GM19397 (cell line): Measurements from ENCODE around the gene DIS3L2.

Experiments
- ATAC-seq: cut with Tn5 transposase; IDR thresholded peaks from one replicate; pipeline ENCODE4 v1.9.1; 2021; ENCODE audit warnings: mild to moderate bottlenecking, moderate library complexity; ENCODE audit not compliant: unreplicated experiment

DIS3L2 gene

DNA sequence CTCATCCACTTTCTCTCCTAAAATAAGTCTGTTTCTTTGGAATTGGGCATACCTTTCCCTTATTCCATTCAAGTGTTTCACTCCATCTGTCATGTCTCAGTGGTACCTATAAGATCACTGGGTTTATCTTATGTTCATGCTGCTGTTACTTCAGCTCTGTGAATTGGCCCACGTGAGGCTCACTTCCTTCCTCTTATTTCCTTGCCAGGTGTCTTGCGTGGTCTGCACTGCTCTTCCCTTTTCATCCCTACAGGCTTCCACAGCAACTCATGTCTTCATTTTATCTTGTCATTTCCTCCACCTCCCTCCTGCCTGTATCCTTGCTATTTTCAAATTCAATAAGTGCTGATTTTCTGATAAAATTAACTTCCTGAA is 258.0 kb downstream of the DIS3L2 start:
- no peak for ATAC-seq

DNA sequence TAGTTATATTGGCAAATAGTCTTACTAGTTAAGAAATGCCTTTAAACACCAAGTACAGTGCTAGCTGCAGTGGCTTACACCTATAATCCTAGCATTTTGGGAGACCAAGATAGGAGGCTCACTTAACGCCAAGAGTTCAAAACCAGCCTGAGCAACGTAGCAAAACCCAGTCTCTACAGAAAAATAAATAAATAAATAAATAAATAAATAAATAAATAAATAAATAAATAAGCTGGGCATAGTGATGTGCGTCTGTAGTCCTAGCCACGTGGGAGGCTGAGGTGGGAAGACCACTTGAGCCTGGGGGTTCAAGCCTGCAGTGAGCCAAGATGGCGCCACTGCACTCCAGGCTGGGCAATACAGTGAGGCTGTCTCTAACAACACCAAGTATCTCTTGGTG is 258.4 kb downstream of the DIS3L2 start:
- ATAC-seq, result no peak

DNA sequence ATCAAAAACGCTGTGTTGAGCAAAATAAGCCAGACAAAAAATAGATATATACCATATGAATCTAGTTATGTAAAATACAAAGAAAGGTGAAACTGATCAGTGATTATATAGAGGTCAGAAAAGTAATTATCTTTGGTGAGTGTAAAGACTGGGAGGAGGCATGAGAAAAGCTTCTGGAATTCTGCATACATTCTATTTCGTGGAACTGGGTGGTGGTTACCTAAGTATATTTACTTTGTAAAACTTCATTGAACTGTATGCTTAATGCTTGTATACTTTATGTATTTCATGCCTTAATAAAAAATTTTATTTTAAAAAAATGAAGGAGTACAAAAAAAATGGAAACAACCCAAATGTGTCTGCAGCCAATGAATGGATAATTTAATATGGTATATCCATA is 263.9 kb downstream of the DIS3L2 start:
- no peak for ATAC-seq

DNA sequence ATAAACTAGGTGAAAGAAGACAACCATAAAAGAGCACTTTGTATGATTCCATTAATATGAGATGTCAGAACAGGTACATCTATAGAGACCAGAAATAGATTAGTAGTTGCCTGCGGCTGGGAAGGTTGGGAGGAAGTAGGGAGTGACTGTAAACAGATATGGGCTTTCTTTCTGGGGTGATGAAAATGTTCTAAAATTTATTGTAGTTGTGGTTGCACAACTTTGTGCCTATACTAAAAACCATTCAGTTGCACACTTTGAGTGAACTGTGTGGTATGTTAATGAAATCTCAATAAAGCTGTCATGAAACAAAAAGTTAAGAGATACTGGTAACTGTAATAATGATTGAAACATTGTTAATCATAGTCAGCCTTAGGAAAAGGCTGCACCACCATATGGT is 264.4 kb downstream of the DIS3L2 start:
- ATAC-seq, result no peak

DNA sequence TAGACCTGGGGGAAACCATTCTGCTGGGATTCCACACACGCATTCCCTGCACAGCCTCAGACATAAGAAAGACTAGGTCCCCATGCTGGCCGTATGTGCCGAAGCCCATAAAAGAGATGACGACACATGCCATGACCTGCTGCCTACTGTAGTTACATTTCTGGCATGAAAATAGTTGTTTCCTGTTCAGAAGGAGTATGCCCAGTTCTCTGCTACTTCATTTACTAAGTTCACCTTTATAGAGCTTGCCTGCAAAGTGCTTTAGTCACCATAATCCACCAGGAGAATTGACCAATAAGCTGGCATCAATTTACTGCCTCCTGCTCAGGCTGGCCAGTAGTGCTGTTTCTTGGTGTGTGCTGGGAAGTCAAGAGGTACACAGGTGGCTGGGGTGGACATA is 266.8 kb downstream of the DIS3L2 start:
- no peak for ATAC-seq

DNA sequence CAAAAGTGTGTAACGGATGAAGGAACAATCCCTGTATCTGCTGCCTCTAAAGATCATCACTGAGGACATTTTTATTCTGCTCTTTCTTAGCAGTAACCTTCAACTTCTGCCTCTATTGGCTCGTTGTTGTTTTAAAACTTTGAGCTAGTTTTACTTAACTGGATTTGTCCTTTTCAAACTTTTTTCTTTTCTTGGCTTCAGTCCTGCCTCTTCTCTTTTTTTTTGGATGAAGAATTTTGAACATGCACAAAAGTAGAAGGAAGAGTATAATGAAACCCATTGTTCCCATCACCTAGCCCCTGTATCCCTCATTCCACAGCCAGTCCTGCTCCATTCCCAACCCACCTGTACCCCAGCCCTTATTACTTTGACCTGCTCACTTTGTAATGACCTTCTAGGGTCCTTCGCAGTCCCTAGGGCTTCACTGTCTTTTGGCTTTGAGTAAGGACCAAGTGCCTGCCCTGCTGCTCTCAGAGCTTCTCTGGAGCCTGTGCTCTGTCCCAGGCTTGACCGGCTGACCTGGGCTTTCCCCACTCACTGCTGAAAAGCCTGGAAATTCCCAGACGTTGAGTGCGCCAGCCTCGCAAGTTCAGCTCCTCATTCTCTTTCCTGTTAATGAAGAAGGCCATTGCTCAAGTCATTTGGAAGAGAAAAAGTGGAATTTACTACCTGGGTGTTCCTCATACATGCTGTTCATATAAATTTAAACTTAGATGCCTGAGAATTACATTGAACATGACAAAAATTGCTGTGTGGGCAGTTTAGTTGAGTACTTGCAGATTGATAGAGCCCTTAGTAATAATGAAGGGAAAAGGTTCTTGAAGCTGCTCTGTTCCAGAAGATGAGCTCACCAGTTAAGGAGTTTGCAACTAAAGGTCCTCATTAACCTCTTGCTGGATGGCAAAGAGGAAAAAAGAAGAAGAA is 267.7 kb downstream of the DIS3L2 start:
- no peak for ATAC-seq

DNA sequence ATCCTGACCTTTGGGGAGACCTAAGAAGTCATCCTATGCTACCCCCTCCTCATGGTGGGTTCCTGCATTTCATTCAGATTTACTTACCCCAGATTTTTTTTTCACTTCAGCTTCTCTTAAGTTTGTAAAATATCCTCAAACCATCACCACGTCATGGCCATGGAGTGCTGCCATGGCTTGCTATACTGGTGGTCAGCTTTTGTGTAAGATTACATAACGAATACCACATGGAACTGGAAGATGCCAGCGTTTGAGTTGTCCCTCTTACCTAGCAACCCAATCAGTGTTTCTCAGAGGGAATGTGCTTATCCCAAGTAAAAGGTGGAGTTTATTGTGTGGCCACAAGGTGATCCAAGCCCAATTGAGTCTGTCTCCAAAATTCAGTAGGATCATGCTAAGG is 268.4 kb downstream of the DIS3L2 start:
- ATAC-seq, result no peak

DNA sequence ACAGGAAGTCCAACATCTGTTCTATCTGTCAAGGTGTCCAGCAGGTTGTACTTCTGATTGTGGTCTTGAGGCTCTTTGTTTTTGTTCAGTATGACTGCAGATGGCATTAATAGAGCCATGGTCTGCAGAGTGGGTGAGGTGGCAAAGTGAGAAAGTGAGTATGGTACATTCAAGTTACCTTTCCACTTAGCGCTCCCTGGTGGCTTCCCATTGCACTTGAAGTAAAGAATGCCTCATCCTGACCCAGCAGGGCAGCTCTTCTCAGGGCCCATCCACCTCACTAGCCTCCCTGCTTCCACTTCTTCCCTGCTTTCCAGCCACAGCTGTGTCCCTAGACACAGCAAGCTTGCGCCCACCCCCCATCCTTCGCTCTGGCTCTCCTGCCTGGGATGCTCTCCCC is 269.0 kb downstream of the DIS3L2 start:
- no peak for ATAC-seq

DNA sequence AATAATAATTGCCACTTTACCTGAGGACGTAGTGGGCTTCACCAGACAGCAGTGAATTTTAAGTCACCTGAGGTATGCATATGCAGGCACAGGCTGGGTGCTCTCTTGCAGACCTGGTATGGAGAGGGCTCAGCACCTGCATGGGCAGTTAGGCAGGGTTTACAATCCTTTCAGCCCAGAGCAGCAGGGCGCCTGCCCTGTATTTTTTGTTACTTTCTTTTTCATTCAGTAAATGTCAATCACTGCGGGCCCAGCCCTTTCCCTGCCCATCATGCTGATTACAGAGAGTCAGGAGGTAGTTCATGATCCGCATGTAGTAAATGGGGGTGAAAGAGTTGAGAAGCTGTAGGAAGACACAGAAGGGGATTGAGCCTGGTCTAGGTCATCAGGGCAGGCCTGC is 270.0 kb downstream of the DIS3L2 start:
- ATAC-seq, result no peak

DNA sequence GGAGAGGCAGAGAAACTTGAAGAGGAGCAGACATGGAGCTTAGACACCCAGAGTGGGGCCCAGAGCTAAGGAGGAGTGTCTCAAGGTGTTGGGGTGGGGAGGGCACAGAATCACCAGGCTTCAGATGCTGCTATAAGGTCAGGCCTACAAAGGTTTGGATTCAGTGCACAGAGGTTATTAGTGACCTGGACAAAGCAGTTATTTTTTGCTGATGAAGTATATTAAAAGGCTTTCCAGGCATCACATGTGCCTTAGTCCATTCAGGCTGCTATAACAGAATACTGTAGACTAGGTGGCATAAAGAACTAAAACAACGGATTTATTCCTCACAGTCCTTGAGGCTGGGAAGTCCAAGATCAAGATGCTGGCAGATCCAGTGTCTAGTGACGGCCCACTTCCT is 271.4 kb downstream of the DIS3L2 start:
- ATAC-seq, result no peak

DNA sequence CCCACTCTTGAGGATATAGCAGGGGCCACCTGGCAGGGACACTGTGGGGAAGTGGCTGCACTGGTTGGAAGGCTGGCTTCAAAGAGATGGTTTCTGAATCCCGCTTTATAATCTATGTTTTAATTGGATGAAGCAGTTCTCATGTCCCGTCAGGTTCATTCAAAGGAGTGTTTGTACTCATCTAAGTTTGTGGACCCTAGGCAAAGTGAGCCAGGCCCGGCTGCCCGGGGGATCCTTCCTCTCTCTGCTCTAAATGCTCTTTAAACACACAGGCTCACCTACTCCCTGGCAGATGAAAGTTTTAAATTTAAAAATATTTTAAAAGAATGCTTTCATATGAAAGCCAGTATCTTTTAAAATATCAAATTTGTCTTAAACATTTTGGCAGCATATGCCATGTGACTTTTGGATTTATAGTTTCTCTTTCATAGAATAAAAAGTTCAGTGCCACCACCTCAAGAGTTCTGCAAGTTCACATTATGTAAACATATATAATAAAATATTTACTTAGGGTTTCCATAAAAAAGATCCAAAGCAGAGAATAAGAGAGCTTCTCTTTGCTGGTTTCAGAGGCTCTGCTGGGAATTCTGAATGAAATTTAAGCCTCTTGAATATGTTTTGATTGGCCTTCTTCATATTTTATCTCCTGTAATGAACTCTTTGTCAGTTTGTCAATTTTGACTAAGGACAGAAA is 273.6 kb downstream of the DIS3L2 start:
- no peak for ATAC-seq

DNA sequence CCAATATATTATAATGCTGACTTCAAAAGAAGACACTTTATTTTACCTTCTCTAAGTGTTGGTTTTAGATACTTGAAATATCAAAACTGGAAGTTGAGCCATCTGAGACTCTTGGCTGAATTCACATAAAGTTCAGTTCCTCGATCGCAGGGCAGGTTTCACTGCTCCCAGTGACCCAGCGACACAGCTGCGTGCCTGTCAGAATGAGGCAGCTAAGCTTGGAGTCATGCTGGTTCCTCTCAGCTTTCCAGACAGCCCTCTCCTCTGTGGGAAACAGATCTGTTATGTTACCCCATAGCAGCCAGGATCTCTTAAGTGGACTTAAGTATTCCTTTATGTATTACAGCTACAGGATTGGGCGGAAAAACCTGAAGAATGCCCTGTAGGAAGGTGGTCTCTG is 274.2 kb downstream of the DIS3L2 start:
- ATAC-seq, result no peak

DNA sequence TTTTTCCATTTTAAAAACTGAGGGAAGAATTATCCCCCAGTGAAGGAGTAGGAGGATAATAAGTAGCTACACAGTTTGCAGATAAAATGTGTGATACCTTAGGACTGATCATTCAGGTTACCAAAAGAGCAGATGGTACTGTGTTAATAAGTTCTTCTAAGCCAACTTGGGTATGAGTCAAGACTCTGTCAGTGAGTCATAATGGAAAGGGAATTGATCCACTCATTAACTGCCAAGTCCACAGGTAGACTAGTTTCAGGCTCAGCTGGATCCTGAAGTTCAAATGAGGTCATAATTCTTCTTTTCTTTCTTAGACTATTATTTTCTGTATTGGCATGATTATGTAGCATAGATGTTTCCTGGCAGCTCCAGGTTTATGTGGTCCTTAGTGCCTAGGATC is 274.7 kb downstream of the DIS3L2 start:
- peak; percentile 49 for ATAC-seq

DNA sequence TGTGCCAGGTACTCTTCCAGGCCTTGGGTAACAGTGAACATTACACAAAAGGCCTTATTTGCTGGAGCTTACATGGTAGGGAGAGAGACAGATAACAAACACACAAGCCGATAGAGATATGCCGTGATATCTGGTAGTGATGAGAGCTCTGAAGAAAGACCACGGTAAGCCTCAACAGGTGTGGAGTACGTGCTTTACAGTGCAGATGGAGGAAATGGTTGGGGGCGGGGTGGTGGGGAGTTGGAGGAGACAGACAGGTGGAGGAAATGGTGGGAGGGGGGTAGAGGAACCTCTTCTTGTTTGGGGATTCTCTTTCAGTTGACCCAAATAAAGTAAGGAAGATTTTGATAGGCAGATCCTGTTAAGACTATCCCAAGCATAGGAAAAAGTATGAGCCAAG is 276.0 kb downstream of the DIS3L2 start:
- ATAC-seq, result no peak

DNA sequence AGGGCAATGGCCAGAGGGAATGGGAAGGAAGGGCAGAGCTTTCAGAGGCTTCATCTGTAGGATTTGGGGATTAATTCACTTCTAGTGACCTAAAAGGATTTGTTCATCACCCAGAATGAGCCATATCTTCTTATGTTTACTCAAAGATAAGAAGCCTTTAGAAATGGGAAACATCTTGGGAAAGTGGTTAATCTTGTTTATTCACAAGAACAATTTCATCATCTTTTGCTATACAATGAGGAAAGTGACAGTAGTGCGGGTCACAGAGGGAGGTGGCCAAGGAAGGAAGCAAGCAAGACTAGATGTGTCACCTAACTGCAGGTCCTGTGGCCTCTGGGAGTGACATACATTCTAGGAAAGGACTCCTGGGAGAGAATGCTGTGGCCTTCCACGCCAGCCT is 276.6 kb downstream of the DIS3L2 start:
- no peak for ATAC-seq

DNA sequence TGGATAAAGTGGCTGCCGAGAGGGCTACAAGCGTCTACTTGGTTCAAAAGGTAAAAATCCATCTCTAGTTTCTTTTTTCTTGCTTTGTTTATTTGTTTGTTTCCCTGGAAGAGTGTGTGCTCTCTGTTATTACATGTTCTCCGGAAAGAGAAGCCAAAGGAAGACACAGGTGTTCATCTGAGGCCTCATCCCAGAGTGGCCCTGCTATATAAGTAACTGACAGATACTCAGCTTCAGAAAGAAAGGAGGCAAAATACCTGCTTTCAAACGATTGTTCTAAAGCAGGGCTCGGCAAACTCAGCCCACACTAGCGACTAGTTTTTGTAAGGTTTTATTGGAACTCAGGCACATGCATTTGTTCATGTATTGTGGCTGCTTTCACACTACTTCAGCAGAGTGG is 277.1 kb downstream of the DIS3L2 start:
- ATAC-seq, result no peak

DNA sequence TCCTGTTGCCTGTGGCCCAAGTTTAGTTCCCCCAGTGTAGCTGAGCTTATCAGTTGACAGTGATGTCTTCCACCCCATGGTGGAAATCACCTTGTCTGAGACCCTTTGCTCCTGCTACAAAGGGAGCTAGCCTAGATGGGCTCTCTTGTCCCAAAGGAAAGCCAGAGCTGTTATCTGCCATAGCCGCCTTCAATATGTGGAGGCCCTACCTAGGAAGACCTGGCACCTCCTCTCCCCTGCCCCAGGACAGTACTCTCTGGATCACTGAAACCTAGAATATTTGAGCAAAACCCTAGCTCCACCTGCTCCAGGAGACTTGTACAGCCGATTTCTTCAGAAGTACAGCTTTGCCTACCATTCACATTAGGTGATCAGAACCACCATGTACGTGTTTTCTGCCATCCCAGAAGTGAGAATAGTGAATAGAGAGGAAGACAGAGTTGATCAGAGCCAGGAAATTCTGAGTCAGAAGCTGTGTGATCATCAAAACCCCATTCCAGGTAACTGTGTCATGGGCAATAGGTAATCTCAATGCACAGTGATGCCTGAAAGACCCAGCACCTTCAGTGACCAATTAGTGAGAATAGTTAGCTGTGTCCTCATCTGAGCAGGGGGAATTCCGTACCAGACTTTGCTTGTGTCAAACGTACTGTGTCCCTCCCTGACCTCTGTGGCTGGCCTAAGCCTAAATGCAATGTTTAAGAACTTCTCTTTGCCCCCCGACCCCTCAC is 278.6 kb downstream of the DIS3L2 start:
- no peak for ATAC-seq

DNA sequence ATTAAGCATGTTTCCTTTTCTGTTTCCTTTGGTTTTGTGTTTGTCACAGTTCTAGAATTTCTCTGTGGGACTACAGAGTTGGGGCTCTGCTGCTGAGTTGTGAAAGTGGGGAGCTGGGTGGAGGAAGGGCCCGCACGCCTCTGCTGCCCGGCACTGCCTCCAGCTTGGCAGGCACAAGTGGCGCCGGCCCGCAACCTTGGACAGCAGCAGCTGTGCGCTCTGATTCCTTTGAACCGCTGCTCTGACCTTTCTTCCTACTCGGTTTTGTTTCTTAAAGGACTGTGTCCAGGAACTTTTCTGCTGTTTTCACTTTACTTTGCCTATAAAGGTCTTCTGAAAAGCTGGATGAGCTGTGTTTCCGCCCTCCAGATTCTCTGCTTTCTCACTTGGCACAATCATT is 279.4 kb downstream of the DIS3L2 start:
- ATAC-seq, result no peak

DNA sequence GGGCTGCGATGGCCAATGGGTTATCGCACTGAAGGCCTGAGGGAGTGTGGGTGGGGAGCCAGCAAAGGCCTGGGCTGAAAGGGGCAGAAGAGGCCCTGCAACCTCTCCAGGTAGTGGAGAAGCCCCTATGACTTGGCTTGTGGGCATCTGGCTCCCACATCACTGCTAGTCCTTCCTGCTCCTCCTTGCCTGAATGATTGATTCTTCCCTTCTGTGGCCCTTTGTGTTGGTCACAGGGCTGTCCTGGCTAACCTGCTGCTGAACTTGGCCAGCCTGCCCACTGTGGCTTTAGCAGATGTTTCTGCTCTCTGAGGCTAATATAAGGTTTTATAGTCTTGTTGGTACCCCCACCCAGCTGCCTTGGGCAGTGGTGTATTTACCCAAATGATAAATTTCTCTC is 280.8 kb downstream of the DIS3L2 start:
- ATAC-seq, result no peak

DNA sequence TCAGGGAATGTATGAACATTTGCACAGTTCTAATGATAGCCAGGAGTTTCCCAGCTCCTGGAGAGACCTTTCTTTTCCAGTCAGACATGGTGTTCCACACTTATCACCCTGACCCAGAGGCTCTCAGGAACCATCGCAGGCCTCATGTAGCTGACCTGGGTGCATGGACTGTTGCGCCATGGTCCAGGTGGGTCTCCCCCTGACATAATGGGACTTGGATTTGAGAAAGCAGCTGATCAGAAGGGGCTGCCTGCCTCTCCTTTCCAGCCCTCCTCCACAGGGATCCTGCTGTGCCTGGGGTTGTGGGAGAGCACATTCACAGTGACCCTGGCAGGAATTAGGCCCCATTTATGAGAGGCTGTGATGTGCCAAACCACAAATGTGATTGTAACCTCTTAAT is 283.6 kb downstream of the DIS3L2 start:
- no peak for ATAC-seq

DNA sequence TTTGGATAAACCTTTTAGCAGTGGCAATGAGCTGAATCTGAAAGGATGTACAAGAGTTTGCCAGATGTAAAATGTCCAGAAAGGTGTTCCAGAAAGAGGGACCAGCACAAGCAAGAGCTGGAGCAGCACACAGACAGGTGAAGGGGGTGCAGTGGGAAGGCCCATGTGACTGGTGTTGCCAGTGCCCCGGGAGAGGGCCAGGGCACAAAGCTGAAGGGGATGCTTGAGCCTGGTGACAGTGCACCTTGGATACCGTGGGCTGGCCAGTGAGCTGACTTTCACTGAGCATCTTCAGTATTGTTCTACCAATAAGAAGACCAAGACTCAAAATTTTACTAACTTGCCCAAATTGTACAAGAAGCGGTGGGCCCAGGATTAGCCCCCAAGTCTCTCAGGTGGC is 284.7 kb downstream of the DIS3L2 start:
- no peak for ATAC-seq

DNA sequence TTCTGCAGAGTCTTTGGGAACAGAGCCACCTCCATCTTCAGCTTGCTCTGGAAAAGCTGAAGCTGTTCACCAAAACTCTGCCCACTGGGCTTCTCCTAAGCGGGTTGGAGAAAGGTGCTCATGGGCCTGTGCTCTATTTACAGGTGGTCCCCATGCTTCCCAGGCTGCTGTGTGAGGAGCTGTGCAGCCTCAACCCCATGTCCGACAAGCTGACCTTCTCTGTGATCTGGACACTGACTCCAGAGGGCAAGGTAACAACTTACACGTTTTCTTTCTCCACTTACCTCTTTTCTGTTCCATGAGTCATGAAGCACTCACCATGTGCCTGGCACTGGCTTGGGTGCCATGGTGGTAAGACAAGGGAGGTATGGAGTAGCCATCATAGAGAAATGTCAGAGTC is 287.6 kb downstream of the DIS3L2 start:
- ATAC-seq, result no peak
